HEK293 (cell line): ENCODE results near the gene UBR7.

Source experiments
- CTCF ChIA-PET: fragments of 350-600 bp; formaldehyde crosslinking; extraction: SDS; loops from one replicate; lab custom pipeline; 2021; ENCODE audit warnings: antibody characterized with exemption; lab: Yijun Ruan, JAX
- POLR2A ChIA-PET: fragments of 300-600 bp; formaldehyde crosslinking; extraction: SDS; loops from one replicate; lab custom pipeline; 2020; ENCODE audit warnings: antibody characterized with exemption, inconsistent platforms; lab: Yijun Ruan, JAX
- H3K27ac ChIP-seq: fragments of 200-500 bp; sonication (Bioruptor generic); 2 replicates; pipeline ENCODE4 v1.5.1; 2014; ENCODE audit warnings: low read depth, low read length, control low read depth, inconsistent platforms; ENCODE audit errors: extremely low read depth
- H3K36me3 ChIP-seq, 2 experiments: fragments of 200-500 bp in 1 of 2; sonication (Bioruptor generic) in 1 of 2; 1 replicate in 1 of 2; 2 replicates in 1 of 2; pipeline ENCODE4 v1.5.1; 2014 to 2017; ENCODE audit warnings: inconsistent platforms in 2 of 2, low read length in 2 of 2; ENCODE audit not compliant: control insufficient read depth in 2 of 2, insufficient read depth in 1 of 2
- H3K4me1 ChIP-seq: fragments of 200-500 bp; sonication (Bioruptor generic); 2 replicates; pipeline ENCODE4 v1.5.1; 2014; ENCODE audit warnings: mild to moderate bottlenecking, low read length, inconsistent platforms; ENCODE audit not compliant: control insufficient read depth, insufficient read depth
- H3K4me3 ChIP-seq: 2 replicates; pipeline ENCODE4 v1.5.1; 2011; ENCODE audit warnings: low read depth, mild to moderate bottlenecking, control low read depth, low read length, moderate library complexity
- H3K9me3 ChIP-seq: fragments of 200-500 bp; sonication (Bioruptor generic); 2 replicates; pipeline ENCODE4 v1.5.1; 2014; ENCODE audit warnings: low read depth, low read length, inconsistent platforms; ENCODE audit not compliant: control insufficient read depth, insufficient read depth
- KLF9 ChIP-seq: fragments of 450-650 bp; formaldehyde crosslinking; IDR thresholded peaks from 2 replicates; pipeline ENCODE4 v1.5.1; 2016; ENCODE audit warnings: missing biosample characterization, missing genetic modification characterization, low read depth
- ZBTB7A ChIP-seq: fragments of 450-650 bp; formaldehyde crosslinking; IDR thresholded peaks from 2 replicates; pipeline ENCODE4 v1.5.1; 2016; ENCODE audit warnings: low read depth, missing biosample characterization, missing genetic modification characterization
- ZEB2 ChIP-seq: fragments of 450-650 bp; formaldehyde crosslinking; IDR thresholded peaks from 2 replicates; pipeline ENCODE4 v1.5.1; 2016; ENCODE audit warnings: missing biosample characterization, missing genetic modification characterization
- ZNF10 ChIP-seq: fragments of 450-650 bp; formaldehyde crosslinking; IDR thresholded peaks from 2 replicates; pipeline ENCODE4 v1.5.1; 2017; ENCODE audit warnings: missing biosample characterization, missing genetic modification characterization
- ZNF335 ChIP-seq: fragments of 450-650 bp; formaldehyde crosslinking; conservative IDR thresholded peaks from 2 replicates; pipeline ENCODE4 v1.5.1; 2016; ENCODE audit warnings: missing biosample characterization, missing genetic modification characterization
- ZNF423 ChIP-seq: fragments of 450-650 bp; formaldehyde crosslinking; IDR thresholded peaks from 2 replicates; pipeline ENCODE4 v1.5.1; 2016; ENCODE audit warnings: missing biosample characterization, missing genetic modification characterization
- ZNF514 ChIP-seq: fragments of 450-650 bp; formaldehyde crosslinking; IDR thresholded peaks from 2 replicates; pipeline ENCODE4 v1.5.1; 2016; ENCODE audit warnings: missing biosample characterization, missing genetic modification characterization
- ZNF560 ChIP-seq: fragments of 450-650 bp; formaldehyde crosslinking; IDR thresholded peaks from 2 replicates; pipeline ENCODE4 v1.5.1; 2017; ENCODE audit warnings: missing biosample characterization, missing genetic modification characterization, borderline replicate concordance
- ZNF596 ChIP-seq: fragments of 450-650 bp; IDR thresholded peaks from 2 replicates; pipeline ENCODE4 v1.5.0; 2018; ENCODE audit warnings: missing biosample characterization, mild to moderate bottlenecking, missing genetic modification characterization, moderate library complexity
- ZNF624 ChIP-seq: fragments of 450-650 bp; formaldehyde crosslinking; IDR thresholded peaks from 2 replicates; pipeline ENCODE4 v1.5.1; 2017; ENCODE audit warnings: missing biosample characterization, missing genetic modification characterization
- ZNF629 ChIP-seq: fragments of 450-650 bp; formaldehyde crosslinking; IDR thresholded peaks from 2 replicates; pipeline ENCODE4 v1.5.1; 2017; ENCODE audit warnings: missing biosample characterization, missing genetic modification characterization
- ZNF660 ChIP-seq: fragments of 450-650 bp; IDR thresholded peaks from 2 replicates; pipeline ENCODE4 v1.5.1; 2018; ENCODE audit warnings: missing biosample characterization, mild to moderate bottlenecking, missing genetic modification characterization
- ZNF670 ChIP-seq: fragments of 450-650 bp; formaldehyde crosslinking; IDR thresholded peaks from 2 replicates; pipeline ENCODE4 v1.5.1; 2016; ENCODE audit warnings: missing biosample characterization, missing genetic modification characterization, low read depth
- ZNF701 ChIP-seq: fragments of 450-650 bp; formaldehyde crosslinking; IDR thresholded peaks from 2 replicates; pipeline ENCODE4 v1.5.1; 2016; ENCODE audit warnings: missing biosample characterization, missing genetic modification characterization
- ZNF785 ChIP-seq: fragments of 450-650 bp; formaldehyde crosslinking; IDR thresholded peaks from 2 replicates; pipeline ENCODE4 v1.5.1; 2016; ENCODE audit warnings: missing biosample characterization, missing genetic modification characterization
- ZNF830 ChIP-seq: fragments of 450-650 bp; IDR thresholded peaks from 2 replicates; pipeline ENCODE4 v1.5.0; 2018; ENCODE audit warnings: missing biosample characterization, missing genetic modification characterization, low read depth, mild to moderate bottlenecking, moderate library complexity
- TF ChIP-seq, protein P1 (sequence below): fragments of 450-650 bp; formaldehyde crosslinking; IDR thresholded peaks from 2 replicates; pipeline ENCODE4 v1.5.1; 2016; ENCODE audit warnings: missing biosample characterization, missing genetic modification characterization, low read depth
- TF ChIP-seq, protein P2 (sequence below): fragments of 450-650 bp; formaldehyde crosslinking; IDR thresholded peaks from 2 replicates; pipeline ENCODE4 v1.5.1; 2017; ENCODE audit warnings: missing biosample characterization, missing genetic modification characterization
- TF ChIP-seq, protein P3 (sequence below): fragments of 450-650 bp; formaldehyde crosslinking; IDR thresholded peaks from 2 replicates; pipeline ENCODE4 v1.5.1; 2017; ENCODE audit warnings: missing biosample characterization, missing genetic modification characterization
- TF ChIP-seq, protein P4 (sequence below): fragments of 450-650 bp; formaldehyde crosslinking; IDR thresholded peaks from 2 replicates; pipeline ENCODE4 v1.5.1; 2016; ENCODE audit warnings: missing biosample characterization, missing genetic modification characterization

The UBR7 gene

DNA sequence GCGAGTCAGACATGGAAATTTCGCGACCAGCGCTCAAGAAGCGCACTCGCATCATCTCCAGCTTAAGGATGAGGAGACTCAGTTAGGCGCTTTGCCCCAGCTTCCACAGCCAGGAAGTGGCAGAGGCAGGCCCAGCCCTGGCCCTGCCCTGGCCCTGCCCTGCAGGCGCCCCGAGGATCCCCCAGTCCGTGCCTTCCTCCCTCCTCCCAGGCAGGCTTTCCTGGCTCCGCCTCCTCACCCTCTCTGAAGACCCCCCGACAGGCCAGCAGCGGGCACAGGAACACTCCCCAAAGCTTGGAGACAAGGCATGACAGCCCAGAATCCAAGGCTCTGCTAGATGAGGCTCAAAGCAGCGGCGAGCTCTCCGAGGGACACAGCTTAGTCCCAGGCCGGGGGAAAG is 25.1 kb downstream of the UBR7 start:
- no peaks in the 10 kb centered on the region for H3K9me3 ChIP-seq
- H3K4me1 ChIP-seq, result 0 out of 2 replicates have a peak, but pooled peaks cover 3% of the 10 kb centered on the region
- H3K36me3 ChIP-seq, result peaks cover 6 to 24% of the 10 kb centered on the region in 2 experiments; a peak in 2 of 3 replicates
- no peak overlapping the region for H3K4me3 ChIP-seq
- ChIA-PET CTCF (interaction anchor here (0.6 to 1.2 kb wide), 3 partner anchors 26 to 470 kb away, joined by 3 read pairs; no protein-coding TSS in a partner anchor), POLR2A (no interaction called here)
- no peak for TF ChIP-seq ZNF660 (tag by site-specific recombination)
- TF ChIP-seq ZNF335 (tag by site-specific recombination), result no peak
- TF ChIP-seq ZEB2 (tag by site-specific recombination), result no peak
- TF ChIP-seq ZNF514 (tag by site-specific recombination), result no peak
- no peak for TF ChIP-seq ZBTB7A (tag by site-specific recombination)
- TF ChIP-seq ZNF423, result no peak
- TF ChIP-seq KLF9 (tag by site-specific recombination), result no peak
- TF ChIP-seq ZNF596, result no peak
- no peak for TF ChIP-seq ZNF10 (tag by site-specific recombination)
- TF ChIP-seq, protein P1, sequence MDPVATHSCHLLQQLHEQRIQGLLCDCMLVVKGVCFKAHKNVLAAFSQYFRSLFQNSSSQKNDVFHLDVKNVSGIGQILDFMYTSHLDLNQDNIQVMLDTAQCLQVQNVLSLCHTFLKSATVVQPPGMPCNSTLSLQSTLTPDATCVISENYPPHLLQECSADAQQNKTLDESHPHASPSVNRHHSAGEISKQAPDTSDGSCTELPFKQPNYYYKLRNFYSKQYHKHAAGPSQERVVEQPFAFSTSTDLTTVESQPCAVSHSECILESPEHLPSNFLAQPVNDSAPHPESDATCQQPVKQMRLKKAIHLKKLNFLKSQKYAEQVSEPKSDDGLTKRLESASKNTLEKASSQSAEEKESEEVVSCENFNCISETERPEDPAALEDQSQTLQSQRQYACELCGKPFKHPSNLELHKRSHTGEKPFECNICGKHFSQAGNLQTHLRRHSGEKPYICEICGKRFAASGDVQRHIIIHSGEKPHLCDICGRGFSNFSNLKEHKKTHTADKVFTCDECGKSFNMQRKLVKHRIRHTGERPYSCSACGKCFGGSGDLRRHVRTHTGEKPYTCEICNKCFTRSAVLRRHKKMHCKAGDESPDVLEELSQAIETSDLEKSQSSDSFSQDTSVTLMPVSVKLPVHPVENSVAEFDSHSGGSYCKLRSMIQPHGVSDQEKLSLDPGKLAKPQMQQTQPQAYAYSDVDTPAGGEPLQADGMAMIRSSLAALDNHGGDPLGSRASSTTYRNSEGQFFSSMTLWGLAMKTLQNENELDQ (tag by site-specific recombination), result no peak
- no peak for TF ChIP-seq ZNF670 (tag by site-specific recombination)
- TF ChIP-seq ZNF701 (tag by site-specific recombination), result no peak
- TF ChIP-seq ZNF560, result no peak
- TF ChIP-seq, protein P2, sequence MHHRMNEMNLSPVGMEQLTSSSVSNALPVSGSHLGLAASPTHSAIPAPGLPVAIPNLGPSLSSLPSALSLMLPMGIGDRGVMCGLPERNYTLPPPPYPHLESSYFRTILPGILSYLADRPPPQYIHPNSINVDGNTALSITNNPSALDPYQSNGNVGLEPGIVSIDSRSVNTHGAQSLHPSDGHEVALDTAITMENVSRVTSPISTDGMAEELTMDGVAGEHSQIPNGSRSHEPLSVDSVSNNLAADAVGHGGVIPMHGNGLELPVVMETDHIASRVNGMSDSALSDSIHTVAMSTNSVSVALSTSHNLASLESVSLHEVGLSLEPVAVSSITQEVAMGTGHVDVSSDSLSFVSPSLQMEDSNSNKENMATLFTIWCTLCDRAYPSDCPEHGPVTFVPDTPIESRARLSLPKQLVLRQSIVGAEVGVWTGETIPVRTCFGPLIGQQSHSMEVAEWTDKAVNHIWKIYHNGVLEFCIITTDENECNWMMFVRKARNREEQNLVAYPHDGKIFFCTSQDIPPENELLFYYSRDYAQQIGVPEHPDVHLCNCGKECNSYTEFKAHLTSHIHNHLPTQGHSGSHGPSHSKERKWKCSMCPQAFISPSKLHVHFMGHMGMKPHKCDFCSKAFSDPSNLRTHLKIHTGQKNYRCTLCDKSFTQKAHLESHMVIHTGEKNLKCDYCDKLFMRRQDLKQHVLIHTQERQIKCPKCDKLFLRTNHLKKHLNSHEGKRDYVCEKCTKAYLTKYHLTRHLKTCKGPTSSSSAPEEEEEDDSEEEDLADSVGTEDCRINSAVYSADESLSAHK, result no peak
- no peak for TF ChIP-seq ZNF785 (tag by site-specific recombination)
- no peak for TF ChIP-seq ZNF624 (tag by site-specific recombination)
- TF ChIP-seq, protein P3, sequence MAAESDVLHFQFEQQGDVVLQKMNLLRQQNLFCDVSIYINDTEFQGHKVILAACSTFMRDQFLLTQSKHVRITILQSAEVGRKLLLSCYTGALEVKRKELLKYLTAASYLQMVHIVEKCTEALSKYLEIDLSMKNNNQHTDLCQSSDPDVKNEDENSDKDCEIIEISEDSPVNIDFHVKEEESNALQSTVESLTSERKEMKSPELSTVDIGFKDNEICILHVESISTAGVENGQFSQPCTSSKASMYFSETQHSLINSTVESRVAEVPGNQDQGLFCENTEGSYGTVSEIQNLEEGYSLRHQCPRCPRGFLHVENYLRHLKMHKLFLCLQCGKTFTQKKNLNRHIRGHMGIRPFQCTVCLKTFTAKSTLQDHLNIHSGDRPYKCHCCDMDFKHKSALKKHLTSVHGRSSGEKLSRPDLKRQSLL (tag by site-specific recombination), result no peak
- no peak for TF ChIP-seq ZNF830 (tag by site-specific recombination)
- TF ChIP-seq ZNF629 (tag by site-specific recombination), result no peak
- TF ChIP-seq, protein P4, sequence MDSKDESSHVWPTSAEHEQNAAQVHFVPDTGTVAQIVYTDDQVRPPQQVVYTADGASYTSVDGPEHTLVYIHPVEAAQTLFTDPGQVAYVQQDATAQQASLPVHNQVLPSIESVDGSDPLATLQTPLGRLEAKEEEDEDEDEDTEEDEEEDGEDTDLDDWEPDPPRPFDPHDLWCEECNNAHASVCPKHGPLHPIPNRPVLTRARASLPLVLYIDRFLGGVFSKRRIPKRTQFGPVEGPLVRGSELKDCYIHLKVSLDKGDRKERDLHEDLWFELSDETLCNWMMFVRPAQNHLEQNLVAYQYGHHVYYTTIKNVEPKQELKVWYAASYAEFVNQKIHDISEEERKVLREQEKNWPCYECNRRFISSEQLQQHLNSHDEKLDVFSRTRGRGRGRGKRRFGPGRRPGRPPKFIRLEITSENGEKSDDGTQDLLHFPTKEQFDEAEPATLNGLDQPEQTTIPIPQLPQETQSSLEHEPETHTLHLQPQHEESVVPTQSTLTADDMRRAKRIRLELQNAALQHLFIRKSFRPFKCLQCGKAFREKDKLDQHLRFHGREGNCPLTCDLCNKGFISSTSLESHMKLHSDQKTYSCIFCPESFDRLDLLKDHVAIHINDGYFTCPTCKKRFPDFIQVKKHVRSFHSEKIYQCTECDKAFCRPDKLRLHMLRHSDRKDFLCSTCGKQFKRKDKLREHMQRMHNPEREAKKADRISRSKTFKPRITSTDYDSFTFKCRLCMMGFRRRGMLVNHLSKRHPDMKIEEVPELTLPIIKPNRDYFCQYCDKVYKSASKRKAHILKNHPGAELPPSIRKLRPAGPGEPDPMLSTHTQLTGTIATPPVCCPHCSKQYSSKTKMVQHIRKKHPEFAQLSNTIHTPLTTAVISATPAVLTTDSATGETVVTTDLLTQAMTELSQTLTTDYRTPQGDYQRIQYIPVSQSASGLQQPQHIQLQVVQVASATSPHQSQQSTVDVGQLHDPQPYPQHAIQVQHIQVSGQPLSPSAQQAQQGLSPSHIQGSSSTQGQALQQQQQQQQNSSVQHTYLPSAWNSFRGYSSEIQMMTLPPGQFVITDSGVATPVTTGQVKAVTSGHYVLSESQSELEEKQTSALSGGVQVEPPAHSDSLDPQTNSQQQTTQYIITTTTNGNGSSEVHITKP (tag by site-specific recombination), result no peak
- no peak overlapping the region for H3K27ac ChIP-seq
